Stromal cell of bone marrow (primary cell): ENCODE results near the gene STX17.
"Not testable (repeated sequence)": the region's sequence is repeated elsewhere in the genome, so short reads cannot be mapped to it uniquely, and the experiment has no call there.

Experiments
- DNase-seq: peaks from one replicate; pipeline ENCODE4 v3.0.0-alpha.2; 2012; ENCODE audit warnings: low read depth

The STX17 gene

GRCh38 chr9:99970481-99970880 is 64.0 kb downstream of the STX17 start:
- DNase-seq, result no peak

DNA sequence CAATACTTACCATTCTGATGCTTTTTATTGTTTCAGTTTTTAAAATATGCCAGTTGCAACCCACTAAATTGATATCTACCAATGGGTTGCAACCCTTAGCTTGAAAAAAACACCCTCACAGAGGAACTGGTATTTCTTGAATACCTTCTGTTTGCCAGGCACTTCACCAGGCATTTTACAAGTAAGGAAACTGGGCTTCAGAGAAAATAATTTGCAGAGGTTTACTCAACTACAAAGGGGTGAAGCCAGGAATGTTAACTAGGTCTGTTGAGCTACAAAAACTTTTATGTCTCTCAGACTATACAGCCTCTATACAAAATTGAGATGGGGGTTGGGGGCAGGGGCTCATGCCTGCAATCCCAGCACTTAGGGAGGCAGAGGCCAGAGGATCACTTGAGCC is 65.0 kb downstream of the STX17 start:
- no peak for DNase-seq

GRCh38 chr9:99973455-99973854 is 67.0 kb downstream of the STX17 start:
- no peak for DNase-seq

DNA sequence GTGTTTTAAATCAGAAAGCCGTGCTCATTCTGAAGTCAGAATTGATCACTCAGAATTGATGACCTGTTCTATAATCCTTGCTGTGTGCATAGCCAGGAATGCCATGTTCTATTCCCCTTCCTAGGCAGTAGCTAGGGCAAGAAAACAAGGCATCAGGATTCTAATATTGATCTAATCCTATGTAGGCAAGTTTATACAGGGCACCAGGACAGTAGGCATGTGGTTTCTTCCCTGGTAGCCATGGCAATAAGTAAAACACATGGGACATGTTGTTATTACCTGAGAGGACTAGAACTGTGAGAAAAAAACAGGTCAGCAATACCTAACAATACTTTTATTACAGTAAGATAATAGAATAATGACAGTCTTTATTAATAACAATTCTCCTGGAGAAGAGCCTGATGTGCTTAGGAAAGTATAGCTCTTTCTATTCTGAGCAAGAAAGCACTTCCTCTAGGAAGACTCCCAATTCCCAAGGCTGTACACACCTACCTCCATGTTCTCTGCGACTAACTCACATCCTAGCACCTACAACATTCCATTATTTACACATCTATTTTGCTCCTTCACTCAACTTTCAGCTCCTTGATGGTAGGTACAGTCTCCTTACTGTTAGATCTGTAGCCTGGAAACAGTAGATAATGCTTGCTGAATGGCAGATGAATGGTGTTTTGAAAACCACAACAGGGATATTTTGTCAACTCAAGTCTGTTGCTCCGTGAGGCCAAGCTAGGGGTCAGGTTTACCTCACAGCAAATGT is 70.8 kb downstream of the STX17 start:
- DNase-seq, result no peak

DNA sequence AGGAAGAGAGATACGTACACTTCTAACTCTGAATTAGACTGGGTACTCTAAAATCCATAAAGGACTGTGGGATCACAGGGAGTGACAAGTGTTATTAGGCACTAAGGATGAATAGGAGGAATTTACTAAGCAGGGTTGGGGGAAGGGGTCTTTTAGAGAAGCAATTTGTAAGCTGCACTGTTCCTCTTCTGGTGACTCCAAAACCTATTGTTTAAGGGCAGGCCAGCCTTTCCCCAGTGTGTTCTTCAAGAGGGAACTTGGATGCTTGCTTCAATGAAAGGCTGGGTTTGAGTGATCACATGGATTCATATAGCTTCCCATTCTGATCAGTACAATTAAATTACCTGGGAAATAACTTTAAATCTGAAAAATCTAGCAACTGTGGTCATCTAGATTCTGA is 71.8 kb downstream of the STX17 start:
- no peak for DNase-seq

GRCh38 chr9:99980598-99980997 is 74.1 kb downstream of the STX17 start:
- DNase-seq, result no peak

GRCh38 chr9:99986642-99987041 is 80.2 kb downstream of the STX17 start:
- no peak for DNase-seq

GRCh38 chr9:99990508-99990907 is 84.1 kb downstream of the STX17 start:
- not testable (repeated sequence) for DNase-seq

DNA sequence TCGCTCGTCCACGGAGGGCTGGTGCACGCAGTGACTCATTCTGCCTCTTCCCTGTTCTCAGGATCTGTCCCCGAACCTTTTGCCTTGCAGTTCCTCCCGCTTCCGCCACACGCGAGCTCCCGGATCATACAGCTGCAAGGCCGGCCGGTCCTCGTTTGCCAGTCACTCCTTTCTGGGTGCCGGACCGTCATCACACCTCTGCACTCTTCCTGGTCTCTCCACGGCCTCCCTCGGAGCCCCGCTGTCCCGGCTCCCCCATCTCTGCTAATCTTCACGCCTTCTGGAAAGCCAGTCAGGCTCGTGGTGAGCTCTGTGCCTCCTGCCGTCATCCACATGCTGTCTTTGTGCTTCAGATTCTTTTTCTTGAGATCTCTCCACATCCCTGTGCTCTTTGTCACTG is 91.8 kb downstream of the STX17 start:
- DNase-seq, result no peak

DNA sequence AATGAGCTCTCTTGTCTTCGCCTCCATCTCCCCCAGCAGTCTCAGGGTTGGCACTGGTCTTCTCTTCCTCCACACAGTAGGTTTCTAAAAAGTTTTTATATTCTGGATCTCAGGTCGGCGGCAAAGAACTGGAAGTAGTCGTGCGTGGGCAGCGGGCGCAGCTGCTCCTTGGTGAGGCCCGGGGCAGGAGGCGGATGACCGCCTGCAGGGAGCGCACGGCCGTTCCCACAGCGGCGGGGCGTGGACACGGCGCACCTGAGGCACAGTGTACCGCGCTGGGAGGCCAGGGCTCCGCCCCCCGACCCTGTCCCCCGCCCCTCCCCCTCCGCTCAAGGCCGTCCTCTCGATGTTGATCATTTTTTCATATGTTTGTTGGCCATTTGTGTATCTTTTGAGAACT is 92.4 kb downstream of the STX17 start:
- no peak for DNase-seq

DNA sequence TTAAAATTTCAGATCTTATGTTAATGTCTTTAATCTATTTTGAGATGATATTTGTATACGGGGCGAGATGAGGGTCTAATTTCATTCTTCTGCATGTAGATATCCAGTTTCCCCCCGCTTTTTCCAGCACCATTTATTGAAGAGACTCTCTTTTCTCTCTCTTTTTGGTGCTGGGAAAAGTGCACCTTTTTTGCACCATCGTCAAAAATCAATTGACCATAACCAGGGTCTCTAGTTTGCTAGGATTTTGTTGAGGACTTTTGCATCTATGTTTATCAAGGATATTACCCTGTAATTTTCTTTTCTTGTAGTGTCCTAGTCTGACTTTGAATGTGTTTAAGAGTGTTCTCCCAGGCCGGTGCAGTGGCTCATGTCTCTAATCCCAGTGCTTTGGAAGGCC is 93.3 kb downstream of the STX17 start:
- no peak for DNase-seq

GRCh38 chr9:100011062-100011681 is 104.7 kb downstream of the STX17 start:
- DNase-seq, result no peak

GRCh38 chr9:100012279-100012678 is 105.8 kb downstream of the STX17 start:
- DNase-seq, result no peak

DNA sequence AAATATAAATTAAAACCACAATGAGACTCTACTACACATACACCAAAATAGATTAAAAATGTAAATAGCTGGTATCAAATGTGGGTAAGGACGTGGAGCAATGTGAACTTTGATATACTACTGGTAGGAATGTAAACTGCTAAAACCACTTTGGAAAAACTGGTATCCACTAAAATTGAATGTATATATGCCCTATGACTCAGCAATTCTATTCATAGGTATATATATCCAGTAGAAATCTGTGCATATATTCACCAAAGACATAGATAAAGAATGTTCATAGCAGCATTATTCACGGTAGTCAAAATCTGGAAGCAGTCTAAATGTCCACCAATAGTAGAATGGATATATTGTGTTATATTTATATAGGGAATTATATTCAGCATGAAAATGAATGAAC is 107.1 kb downstream of the STX17 start:
- no peak for DNase-seq

- DNase-seq, result no peak
These were observed 108.4 kb downstream of the STX17 start for GRCh38 chr9:100014846-100015245.

DNA sequence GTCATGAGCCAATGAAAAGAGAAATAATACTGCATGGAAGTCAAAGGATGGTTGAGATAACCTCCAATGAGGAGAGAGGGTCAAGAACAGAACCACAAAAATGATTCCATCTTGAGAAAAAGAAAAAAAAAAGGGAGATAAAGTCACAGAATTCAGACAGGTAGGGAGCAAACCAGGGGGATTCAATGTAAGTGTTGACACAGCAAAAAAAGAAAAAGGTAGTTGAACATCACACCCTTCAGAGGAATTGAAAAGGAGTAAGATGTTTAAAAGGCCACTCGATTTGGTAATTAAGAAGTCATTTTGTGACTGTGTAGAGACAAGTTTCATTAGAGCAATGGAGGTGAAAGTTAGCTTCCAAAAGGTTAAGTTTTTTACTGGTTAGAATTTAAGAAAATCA is 113.1 kb downstream of the STX17 start:
- no peak for DNase-seq
